Activated CD4-positive, alpha-beta T cell treated with anti-CD3 and anti-CD28 coated beads for 24 hours (primary cell): ENCODE data around the gene FCRL6.

ENCODE experiments used
- DNase-seq, 2 donors: peaks; one replicate each; pipeline ENCODE4 v3.0.0-alpha.2; 2020; ENCODE audit warnings: low read depth in 2 of 2

FCRL6 gene

DNA sequence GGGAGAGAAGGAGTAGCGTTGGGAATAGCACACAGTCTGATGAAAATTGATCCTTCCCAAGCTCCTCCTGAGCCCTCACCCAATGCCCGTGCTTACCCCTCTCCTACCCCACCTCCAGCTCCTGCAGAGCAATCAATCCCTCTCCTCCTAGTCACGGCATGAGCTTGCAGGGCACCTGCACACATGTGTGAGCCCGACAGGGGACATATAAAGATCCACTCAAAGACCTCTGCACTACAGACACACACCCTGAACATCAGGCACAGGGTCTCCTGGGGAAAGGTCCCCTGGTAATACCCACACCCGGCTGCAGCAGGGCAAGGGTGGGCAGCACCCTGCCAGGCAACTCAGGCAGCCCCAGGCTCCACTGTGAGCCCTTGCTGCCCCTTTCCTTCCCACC is 59.9 kb downstream of the FCRL6 start:
- no peak for DNase-seq

DNA sequence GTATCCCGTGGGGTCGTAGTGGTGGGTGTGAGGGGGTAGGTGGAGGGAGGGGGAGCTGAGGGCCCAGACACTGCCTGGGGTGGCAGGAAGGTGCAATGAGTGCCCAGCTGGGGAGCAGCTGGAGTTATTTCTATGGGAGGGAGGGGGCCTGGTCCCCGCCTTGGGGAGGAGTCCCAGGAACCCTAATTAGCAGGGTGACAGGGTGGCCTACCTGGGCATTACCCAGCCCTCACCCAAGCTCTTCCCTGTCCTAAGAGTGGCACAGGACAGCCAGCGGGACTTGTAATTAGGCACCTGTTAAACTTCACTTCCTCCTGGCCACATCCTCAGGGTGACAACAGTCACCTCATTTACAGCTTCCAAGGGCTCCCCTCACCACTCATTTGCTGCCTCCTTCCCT is 60.4 kb downstream of the FCRL6 start, which contains the start of gene VSIG8:
Gene VSIG8, minus strand, starts transcription at position 101 of the 400 bp plus-strand sequence. CDS start 136 bp downstream, outside the sequence.
- DNase-seq, result no peak

DNA sequence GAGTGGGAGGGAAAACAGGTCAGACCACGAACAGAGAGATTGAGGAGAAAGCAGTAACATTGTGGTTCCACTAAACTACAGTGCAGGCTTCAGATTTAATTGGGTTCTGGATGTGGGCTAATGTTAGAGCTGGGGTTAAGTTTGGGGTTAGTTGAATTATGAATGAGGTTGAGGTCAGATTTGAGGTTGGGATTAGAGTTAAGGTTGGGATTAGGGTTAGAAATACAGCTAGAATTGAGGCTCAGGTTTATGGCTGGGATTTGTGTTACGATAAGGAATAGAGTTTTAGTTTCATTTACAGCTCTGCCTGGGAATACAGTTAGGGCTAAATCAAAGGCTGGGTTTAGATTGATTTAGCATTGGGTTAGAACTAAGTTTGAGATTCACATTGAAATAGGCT is 62.1 kb downstream of the FCRL6 start:
- no peak for DNase-seq
